Mesodermal cell (in vitro differentiated cells): ENCODE data around the gene RABL6.
"Not testable (repeated sequence)": the region's sequence is repeated elsewhere in the genome, so short reads cannot be mapped to it uniquely, and the experiment has no call there.

Experiments used
- H3K27ac ChIP-seq: 2 replicates; pipeline ENCODE4 v1.7.0; 2013; ENCODE audit warnings: mild to moderate bottlenecking, low read depth, low read length, moderate library complexity; ENCODE audit not compliant: severe bottlenecking
- H3K36me3 ChIP-seq: 2 replicates; pipeline ENCODE4 v1.7.1; 2013; ENCODE audit warnings: mild to moderate bottlenecking, low read length, moderate library complexity; ENCODE audit not compliant: control insufficient read depth, insufficient read depth
- H3K4me1 ChIP-seq: one replicate; pipeline ENCODE4 v1.7.1; 2013; ENCODE audit warnings: mild to moderate bottlenecking, low read length; ENCODE audit not compliant: insufficient read depth, control insufficient read depth, poor library complexity, severe bottlenecking
- H3K4me3 ChIP-seq: 2 replicates; pipeline ENCODE4 v1.7.0; 2013; ENCODE audit warnings: low read length, control low read depth, mild to moderate bottlenecking; ENCODE audit not compliant: insufficient read depth, poor library complexity, severe bottlenecking; ENCODE audit errors: extremely low read depth
- H3K9me3 ChIP-seq: 2 replicates; pipeline ENCODE4 v1.7.1; 2013; ENCODE audit warnings: mild to moderate bottlenecking, low read length, moderate library complexity; ENCODE audit not compliant: control insufficient read depth
- WGBS, 2 experiments: methylation state at CpG; one replicate each; pipeline ENCODE4 v1.1.5; 2013; ENCODE audit warnings: missing lambda C conversion rate in 2 of 2; ENCODE audit not compliant: insufficient coverage in 2 of 2; 5-methylcytosine and 5-hydroxymethylcytosine counted together

Gene RABL6

DNA sequence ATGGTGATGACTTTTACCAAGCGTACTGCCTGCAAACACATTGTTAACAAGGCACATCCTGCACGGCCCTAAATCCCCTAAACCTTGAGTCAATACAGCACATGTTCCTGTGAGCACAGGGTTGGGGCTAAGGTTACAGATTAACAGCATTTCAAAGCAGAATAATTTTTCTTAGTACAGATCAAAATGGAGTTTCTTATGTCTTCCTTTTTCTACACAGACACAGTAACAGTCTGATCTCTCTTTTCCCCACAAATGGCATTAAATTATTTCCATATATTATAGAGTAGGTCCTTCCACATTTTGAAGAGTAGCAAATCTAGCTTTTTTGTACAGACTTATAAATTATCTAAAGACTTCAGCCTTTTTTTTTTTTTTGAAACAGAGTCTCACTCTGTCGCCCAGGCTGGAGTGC lies 18.2 kb upstream of the RABL6 start:
- Histone ChIP-seq H3K4me3 (no peak overlapping the region), H3K9me3 (no peaks in the 10 kb centered on the region), H3K36me3 (peaks cover 23% of the 10 kb centered on the region), H3K27ac (peak overlapping the region; percentile 95), H3K4me1 (peaks cover 45% of the 10 kb centered on the region)
- 100% methylated on average over 1 of the region's 3 CpGs; no CpG with 5 or more reads in 1 of the 2 experiments for WGBS, 2 experiments

DNA sequence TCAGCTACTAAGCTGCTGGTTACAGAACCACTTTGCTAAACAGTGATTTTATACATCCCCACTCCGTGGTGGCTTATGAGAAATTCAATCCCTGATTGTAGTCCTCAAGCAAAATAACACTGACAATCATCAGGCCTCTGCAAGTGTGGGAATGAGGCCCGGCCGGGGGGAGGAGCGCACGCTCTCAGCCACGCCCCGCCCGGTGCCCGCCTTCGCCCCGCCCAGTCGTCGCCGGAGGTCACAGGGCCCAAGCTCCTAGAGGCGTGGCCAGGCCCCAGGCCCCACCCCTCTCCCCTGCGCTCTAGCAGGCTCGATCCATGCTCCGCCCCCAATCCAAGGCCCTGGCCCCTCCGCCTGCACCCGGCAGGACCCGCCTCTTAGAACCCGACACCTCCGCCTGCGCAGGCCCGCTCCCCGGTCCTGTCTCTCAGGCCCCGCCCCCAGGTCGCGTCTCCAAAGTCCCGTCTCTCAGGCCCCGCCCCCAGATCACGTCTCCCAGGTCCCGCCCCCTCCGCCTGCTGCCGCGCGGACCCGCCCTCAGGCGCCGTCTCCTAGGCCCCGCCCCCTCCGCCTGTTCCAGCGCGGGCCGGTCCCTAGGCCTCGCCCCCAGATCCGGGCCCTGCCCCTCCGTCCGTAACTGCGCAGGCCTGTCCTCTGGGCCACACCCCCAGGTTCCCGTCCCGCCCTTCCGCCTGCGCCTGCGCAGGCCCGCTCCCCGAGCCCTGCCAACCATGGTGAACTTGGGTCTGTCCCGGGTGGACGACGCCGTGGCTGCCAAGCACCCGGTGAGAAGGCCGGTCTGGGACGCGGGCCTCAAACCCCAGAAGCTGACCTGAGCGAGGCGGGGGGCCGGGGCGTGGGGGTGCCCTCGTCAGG lies 16.9 kb upstream of the RABL6 start, which contains the start of gene TMEM141:
TMEM141 (plus strand) TSS at position 705 of the 876 bp plus-strand sequence; CDS start at position 732, 27 bp downstream.
- WGBS, 2 experiments, result 0 to 1% methylated on average over 42 of the region's 70 CpGs
- Histone ChIP-seq H3K9me3 (no peaks in the 10 kb centered on the region), H3K4me1 (peaks cover 42% of the 10 kb centered on the region), H3K27ac (peak within 1 kb of the TSS; percentile 95), H3K4me3 (peak within 1 kb of the TSS; percentile 93), H3K36me3 (peaks cover 23% of the 10 kb centered on the region)

DNA sequence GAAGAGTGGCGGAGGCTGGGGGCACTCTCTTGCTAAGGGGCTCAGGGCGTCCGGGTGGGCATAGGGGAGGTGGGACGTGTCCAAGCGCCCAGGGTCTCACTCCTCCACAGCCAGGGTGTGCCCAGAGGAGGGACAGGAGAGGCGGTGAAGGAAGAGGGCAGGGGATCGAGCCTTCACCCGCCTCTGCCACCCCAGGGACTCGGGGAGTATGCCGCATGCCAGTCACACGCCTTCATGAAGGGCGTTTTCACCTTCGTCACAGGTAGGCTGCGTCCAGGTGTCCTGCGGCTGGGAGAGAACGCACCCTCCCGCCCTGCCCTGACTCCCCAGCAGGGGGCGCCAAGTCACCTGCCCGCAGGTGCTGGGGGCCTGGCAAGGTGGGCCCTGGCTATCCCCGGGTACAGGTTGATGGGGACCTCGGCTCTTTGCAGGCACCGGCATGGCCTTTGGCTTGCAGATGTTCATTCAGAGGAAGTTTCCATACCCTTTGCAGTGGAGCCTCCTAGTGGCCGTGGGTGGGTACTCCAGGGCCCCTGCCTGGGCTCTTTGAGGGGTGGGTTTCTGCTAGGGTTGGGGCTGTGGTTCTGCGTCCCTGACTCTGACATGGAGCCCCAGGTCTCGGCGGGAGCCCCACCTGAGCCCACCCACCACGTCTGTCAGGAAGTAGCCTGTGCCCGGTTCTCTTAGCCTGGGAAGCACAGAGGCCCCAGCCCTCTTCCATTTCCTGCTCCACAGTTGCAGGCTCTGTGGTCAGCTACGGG lies 16.1 kb upstream of the RABL6 start:
- peak overlapping the region; percentile 93 for H3K4me3 ChIP-seq
- peaks cover 50% of the 10 kb centered on the region for H3K4me1 ChIP-seq
- WGBS, 2 experiments, result 16 to 17% methylated on average over 23 to 26 of the region's 29 CpGs
- peaks cover 23% of the 10 kb centered on the region for H3K36me3 ChIP-seq
- peak overlapping the region; percentile 66 for H3K27ac ChIP-seq
- no peaks in the 10 kb centered on the region for H3K9me3 ChIP-seq

DNA sequence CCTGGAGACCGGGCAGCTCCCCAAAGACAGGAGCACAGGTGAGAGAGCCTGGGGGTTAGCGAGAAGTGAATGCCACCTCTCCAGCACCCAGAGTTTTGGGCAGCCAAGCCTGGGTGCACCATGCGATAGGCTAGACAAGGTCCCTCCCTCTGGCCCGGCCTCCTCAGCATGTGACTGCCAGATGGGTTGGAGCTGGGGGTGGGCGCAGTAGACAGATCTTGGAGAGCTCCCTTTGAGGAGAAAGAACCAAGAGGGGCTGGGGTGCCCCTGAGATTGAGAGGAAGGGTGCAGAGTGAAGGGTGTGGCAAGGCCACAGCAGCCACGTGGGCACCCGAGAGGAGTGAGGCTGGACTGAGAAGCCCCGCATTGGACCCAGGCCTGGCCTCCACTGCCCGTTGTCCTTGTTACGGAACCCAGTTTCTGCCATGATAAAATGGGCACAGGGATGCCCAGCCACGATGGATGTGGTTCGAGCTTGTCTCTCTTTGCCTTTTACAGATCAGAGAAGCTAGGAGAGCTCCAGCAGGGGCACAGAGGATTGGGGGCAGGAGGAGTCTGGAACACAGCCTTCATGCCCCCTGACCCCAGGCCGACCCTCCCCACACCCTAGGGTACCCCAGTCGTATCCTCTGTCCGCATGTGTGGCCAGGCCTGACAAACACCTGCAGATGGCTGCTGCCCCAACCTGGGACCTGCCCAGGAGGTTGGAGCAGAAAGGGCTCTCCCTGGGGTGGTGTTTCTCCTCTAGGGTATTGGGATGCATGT lies 15.2 kb upstream of the RABL6 start:
- WGBS, 2 experiments, result 92 to 96% methylated on average over 11 to 13 of the region's 15 CpGs
- H3K9me3 ChIP-seq, result no peaks in the 10 kb centered on the region
- no peak overlapping the region for H3K27ac ChIP-seq
- peaks cover 55% of the 10 kb centered on the region for H3K4me1 ChIP-seq
- peak overlapping the region; percentile 93 for H3K4me3 ChIP-seq
- H3K36me3 ChIP-seq, result peaks cover 23% of the 10 kb centered on the region

DNA sequence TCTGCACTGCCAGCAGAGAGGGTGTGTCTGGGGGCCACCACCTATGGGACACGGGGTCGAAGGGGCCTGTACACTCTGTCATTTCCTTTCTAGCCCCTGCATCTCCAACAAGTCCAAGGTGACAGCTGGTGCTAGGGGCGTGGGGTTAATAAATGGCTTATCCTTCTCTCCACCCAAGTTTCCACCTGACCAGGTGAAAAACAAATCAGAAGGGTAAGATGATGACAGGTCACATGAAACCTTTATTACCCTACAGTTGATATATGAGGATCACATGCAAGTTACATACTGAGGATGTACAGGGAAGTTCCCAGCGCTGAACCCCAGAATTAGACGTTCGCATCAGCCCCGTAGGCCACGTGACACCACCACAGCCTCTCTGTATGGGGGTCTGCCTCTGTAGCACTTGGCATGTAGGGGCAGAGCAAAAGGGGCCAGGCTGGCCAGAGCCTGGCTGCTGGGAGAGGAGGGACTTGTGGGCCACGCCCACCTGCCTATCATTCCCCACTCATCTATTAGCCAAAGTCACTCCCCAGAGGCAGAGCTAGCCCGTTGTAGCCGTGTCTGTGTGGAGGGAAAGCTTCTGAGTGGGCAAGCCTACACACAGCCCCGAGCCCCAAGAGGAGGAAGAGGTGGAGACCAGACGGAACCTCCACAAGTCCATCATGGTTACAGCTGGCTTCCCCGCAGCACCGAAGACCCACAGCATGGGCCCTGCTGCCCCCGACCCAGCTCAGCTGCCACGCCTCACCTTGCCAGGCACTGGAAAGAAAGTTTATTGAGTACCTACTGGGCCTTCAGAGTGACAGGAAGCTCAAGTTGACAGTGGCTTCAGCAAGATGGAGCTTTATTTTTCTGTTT lies 14.4 kb upstream of the RABL6 start:
- 86 to 88% methylated on average over 12 to 13 of the region's 17 CpGs for WGBS, 2 experiments
- H3K4me1 ChIP-seq, result peaks cover 54% of the 10 kb centered on the region
- H3K36me3 ChIP-seq, result peaks cover 23% of the 10 kb centered on the region
- H3K4me3 ChIP-seq, result no peak overlapping the region
- peak overlapping the region; percentile 3 for H3K27ac ChIP-seq
- no peaks in the 10 kb centered on the region for H3K9me3 ChIP-seq

DNA sequence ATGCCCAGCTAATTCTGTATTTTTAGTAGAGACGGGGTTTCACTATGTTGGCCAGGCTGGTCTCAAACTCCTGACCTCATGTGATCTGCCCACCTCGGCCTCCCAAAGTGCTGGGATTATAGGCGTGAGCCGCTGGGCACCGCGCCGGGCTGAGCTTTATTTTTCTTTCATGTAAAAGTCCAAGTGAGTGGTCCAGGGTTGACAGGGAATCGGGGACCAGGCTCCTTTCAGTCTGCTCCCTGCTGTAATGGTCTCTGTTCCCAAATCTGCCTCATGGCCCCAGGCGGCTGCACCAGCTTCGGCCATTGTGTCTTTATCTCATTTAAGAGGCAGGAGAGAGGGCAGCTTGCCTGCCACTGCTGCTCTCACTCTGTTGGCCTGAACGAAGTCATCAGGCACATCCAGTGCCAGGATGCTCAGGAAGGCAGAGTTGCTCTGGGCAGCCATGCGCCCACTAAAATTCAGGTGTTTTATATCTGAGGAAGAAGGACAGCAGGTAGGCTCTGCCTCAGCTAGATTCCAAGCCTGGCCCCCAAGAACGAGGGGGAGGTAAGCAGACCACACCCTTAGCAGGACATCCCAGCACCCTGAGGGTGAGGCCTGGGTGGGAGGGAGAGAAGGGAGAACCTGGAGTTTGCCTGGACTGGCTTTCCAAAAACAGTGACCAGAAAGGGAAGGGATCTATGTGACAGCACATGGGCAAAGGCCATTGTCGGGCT lies 13.3 kb upstream of the RABL6 start:
- H3K4me1 ChIP-seq, result peaks cover 46% of the 10 kb centered on the region
- H3K36me3 ChIP-seq, result peaks cover 23% of the 10 kb centered on the region
- H3K9me3 ChIP-seq, result no peaks in the 10 kb centered on the region
- peak overlapping the region; percentile 69 for H3K27ac ChIP-seq
- H3K4me3 ChIP-seq, result no peak overlapping the region
- 94 to 99% methylated on average over 12 to 14 of the region's 14 CpGs for WGBS, 2 experiments

GRCh38 chr9:136795000-136795348 lies 12.8 kb upstream of the RABL6 start:
- H3K27ac ChIP-seq, result peak overlapping the region; percentile 69
- 88 to 90% methylated on average over 3 to 6 of the region's 6 CpGs for WGBS, 2 experiments
- H3K36me3 ChIP-seq, result peaks cover 23% of the 10 kb centered on the region
- no peak overlapping the region for H3K4me3 ChIP-seq
- H3K9me3 ChIP-seq, result no peaks in the 10 kb centered on the region
- H3K4me1 ChIP-seq, result peaks cover 40% of the 10 kb centered on the region

DNA sequence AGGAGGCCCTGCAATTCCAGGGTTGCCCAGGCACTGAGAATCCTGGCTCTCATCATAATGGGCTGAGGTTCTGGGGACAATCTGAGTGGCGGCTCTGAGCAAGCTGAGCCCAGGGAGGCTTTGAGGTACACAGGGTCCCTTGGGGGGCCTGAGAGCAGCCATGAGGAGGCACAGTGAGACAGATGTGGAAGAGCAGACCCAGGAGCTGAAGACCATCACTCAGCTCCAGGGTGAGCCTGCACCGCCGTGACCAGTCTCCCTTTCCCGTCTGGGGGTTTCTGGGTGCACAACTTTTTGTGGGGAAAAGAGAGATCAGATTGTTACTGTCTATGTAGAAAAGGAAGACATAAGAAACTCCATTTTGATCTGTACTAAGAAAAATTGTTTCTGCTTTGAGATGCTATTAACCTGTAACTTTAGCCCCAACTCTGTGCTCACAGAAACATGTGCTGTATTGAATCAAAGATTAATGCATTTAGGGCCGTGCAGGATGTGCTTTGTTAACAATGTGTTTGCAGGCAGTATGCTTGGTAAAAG lies 11.4 kb upstream of the RABL6 start, which contains the start of gene CCDC183:
CCDC183 (plus strand) TSS at position 101 of the 537 bp plus-strand sequence; CDS start at position 161, 60 bp downstream.
- Histone ChIP-seq H3K36me3 (peaks cover 23% of the 10 kb centered on the region), H3K4me1 (peaks cover 41% of the 10 kb centered on the region), H3K4me3 (peak within 1 kb of the TSS; percentile 3), H3K9me3 (no peaks in the 10 kb centered on the region), H3K27ac (peak within 1 kb of the TSS; percentile 94)
- 62 to 88% methylated on average over 3 to 4 of the region's 5 CpGs for WGBS, 2 experiments

GRCh38 chr9:136796775-136797347 lies 10.9 kb upstream of the RABL6 start:
- Histone ChIP-seq H3K27ac (peak overlapping the region; percentile 94), H3K36me3 (peaks cover 23% of the 10 kb centered on the region), H3K4me1 (peaks cover 41% of the 10 kb centered on the region)
- H3K4me3 ChIP-seq, H3K9me3 ChIP-seq: not testable (repeated sequence)
- 22 to 45% methylated on average over 4 to 5 of the region's 10 CpGs for WGBS, 2 experiments
